HG03575 (cell line): ENCODE data around the gene ARHGEF2.

Experiments used
- ATAC-seq: cut with Tn5 transposase; IDR thresholded peaks from one replicate; pipeline ENCODE4 v1.9.1; 2021; ENCODE audit not compliant: unreplicated experiment, insufficient number of reproducible peaks, low FRiP score; ENCODE audit errors: extremely low read depth

Gene ARHGEF2

DNA sequence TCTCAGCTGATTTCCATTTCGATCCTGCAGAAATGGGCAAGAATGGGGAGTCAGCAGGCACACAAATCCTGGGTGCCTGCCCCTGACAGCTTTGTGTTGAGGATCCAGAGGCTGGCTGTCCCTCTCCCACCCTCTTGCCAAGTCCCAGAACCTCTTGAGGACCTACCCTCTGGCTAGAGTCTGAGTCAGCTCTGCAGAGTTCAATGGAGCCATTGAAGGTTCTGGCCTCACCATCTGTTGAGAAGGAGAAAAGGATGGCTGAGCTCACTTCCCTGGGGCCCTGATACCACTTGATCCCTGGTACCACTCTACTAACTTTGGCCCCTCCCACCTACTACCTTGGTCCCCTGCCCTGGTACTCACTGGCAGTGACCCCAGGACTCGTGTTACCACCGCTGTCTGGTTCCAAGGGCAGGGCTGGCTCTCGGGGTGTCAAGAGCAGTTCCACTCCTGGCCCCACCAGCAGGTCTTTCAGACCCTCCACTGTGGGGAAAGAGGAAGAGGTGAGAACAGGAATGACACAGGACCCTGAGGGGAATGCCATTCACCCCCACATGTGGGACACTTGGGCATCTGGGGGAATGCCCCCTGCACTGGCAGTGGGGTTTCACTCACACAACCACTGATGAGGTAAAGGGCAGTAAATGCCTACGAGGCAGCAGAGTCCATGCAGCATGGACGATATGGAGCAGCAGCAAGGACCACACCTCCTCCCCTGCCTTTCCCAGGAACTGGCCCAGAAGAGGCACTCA lies 26.4 kb downstream of the ARHGEF2 start:
- ATAC-seq = no peak

DNA sequence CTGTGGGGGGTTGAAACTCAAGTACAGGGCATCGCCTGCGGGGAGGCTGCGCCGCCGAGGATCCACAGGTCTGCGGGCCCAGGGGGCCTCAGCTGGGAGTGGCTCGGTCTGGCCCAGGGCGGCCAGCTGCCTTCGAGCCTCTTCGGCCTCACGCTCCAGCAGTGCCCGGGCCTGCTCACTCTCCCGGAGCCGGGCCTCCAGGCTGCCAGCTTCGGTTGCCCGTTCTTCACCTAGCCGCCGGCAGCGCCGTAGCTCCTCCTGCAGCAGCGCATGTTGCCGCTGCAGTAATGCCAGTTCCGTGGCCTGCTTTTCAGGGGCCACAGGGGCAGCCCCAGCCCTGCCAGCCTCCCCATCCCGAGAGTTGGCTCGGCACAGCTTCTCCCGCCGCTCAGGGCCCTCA lies 27.5 kb downstream of the ARHGEF2 start:
- ATAC-seq = no peak

DNA sequence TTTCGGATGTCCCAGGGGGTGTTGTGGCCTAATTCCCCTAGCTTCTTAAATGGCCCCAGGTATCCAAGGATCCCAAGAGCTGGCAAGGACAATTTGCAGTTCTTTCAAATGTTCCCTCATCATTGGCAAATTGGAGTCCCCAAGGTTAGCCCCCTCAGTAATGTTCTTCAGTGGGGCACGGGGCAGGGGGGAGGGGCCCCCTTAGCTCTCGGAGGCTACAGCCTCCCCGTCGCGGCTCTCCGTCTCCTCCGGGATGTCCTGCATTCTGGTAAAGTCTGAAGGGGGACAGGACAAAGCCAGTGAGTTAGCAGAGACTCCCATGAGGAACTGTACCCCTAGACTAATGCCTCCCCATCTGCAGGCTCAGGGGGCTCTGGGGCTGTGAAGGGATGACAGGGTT lies 30.6 kb downstream of the ARHGEF2 start:
- ATAC-seq = no peak

DNA sequence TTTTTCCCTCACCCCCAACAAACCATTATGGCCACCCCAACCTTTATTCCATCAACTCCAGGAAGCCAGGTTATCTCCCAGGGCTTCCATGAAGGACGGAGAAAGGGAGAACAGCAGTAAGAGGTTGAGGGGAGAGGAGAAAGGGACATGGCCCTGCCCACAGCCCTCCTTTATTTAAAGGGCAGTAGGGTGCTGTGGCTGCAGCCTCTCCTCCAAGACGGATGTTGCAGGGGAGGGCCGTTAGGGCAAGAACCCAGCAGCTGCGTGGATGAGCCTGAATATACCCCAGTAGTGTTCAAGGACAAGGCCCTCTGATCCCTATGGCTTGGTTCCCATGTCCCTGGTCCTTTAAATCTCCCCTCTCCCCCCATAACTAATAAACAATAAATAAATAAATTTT lies 31.1 kb downstream of the ARHGEF2 start:
- ATAC-seq = no peak

DNA sequence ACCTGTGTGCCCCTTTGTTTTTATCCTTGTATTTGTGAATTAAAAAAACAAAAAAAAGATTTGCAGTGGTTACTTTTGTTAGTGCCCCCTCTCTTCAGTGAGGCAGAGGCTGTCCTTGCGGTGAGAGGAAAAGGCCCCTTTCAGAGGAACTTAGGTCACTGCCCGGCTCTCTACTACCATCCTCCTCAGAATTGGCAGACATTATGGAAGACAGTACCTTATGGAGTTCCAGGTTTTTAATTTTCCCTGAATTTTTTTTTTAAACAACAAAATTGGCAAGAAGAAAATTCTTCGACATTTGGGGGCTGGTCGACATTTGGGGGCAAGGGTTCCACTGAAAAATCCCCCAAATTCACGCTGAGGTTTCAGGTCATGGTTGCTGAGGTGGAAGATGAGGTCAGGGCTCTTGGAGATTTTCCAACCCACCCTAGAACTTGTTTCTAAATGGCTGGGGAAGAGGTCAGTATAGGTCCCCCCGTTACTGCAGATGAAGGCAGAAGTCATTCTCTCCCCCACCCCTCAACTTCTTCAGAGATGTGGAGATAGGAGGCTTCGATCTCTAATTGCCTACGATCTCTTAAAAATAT lies 31.6 kb downstream of the ARHGEF2 start:
- no peak for ATAC-seq

DNA sequence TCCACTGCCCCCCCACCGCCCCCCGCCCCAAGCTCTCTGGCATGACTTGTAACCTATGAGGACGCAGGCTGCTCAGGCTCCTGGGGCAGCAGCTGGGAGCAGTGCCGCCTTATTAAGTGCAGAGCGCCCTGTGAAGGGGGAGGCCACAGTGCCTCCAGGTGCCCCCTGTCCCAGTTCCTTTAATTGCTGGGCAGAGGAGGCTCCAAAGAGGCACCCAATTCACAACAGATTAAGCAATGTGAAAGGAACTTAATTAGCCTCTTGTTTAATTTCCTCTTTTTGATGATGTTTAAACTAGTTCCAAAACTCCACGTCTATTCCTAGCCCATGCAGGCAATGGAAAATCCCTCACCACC lies 33.9 kb downstream of the ARHGEF2 start:
- no peak for ATAC-seq

DNA sequence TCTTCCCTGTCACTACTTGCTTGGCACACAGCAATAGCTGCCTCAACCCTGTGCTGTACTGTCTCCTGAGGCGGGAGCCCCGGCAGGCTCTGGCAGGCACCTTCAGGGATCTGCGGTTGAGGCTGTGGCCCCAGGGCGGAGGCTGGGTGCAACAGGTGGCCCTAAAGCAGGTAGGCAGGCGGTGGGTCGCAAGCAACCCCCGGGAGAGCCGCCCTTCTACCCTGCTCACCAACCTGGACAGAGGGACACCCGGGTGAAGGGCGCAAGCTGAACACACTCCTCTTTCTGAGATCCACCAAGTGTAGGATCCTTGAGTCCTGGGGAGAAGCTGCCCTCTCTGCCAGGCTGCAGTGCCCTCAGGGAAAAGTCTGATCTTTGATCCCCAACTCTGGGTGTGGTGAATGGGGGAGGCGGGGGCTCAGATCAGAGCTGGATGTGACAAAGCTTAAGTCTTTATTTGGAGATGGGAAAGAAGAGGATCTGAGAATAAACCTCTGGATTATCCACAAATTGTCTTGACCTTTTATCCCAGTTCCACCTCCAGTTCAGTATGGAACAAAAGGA lies 35.7 kb downstream of the ARHGEF2 start:
- no peak for ATAC-seq

DNA sequence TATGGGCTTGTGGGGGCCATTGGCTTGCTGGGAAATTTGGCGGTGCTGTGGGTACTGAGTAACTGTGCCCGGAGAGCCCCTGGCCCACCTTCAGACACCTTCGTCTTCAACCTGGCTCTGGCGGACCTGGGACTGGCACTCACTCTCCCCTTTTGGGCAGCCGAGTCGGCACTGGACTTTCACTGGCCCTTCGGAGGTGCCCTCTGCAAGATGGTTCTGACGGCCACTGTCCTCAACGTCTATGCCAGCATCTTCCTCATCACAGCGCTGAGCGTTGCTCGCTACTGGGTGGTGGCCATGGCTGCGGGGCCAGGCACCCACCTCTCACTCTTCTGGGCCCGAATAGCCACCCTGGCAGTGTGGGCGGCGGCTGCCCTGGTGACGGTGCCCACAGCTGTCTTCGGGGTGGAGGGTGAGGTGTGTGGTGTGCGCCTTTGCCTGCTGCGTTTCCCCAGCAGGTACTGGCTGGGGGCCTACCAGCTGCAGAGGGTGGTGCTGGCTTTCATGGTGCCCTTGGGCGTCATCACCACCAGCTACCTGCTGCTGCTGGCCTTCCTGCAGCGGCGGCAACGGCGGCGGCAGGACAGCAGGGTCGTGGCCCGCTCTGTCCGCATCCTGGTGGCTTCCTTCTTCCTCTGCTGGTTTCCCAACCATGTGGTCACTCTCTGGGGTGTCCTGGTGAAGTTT lies 36.4 kb downstream of the ARHGEF2 start:
- ATAC-seq = no peak

DNA sequence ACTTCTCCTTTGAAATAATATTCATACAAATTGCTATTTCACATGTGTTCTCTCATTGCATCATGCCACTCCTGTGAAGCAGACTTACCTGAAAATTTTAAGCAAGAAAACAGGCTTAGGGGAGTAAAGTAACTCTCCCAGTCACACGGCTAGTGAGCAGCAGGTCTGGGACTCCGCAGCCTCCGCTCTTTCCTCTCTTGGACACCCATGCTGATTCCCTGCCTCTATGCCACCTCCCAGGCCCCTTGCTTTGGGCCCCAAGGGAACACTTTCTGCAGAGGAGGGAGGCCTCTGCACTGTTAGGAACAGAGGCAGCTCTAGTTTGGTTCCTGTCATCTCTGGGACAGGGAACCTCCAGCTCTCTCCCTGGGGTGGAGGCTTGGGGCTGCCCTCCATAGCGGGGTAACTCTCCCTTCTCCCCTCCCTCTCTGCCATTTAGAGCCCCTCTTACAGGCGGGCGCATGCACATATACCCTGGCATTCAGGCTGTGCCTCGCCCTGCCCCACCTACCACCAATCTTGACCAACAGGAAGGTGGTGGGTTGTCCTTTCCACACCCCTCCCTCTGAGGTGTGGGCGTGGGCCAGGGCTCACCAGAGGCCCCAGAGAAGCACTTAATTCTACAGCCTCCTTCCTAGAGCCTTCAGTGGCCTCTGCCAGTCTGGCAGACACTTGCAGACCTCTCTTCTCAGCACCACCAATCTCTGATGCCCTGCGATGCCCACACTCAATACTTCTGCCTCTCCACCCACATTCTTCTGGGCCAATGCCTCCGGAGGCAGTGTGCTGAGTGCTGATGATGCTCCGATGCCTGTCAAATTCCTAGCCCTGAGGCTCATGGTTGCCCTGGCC lies 37.1 kb downstream of the ARHGEF2 start, which contains the start of gene RXFP4:
TSS of gene RXFP4 (plus strand) at position 646 of the 852 bp plus-strand sequence. CDS start at position 718, 72 bp downstream.
- ATAC-seq = no peak

DNA sequence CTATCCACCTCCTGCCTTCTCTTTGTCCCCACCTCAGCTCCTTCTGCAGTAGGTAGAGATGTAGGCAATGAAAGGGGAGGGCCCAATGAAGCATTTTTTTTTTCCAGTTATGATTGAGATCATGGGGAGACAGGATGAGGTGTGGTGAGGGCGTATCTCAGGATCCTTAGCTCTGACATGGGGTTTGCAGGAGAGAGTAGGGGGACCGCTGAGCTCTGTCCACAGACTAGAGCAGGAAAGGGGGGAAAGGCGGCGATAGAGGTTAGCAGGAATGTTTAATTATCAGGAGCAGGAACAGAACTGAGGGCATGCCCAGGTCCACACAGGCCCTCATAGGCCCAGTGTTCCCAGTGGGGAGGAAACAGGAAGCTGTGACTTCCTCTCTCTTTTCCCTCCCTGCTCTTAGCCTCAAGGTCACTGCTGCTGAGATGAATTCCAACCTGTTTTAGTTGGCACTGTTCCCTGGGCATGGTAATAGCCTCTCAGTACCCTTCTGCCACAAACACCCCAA lies 37.8 kb downstream of the ARHGEF2 start:
- ATAC-seq = no peak

DNA sequence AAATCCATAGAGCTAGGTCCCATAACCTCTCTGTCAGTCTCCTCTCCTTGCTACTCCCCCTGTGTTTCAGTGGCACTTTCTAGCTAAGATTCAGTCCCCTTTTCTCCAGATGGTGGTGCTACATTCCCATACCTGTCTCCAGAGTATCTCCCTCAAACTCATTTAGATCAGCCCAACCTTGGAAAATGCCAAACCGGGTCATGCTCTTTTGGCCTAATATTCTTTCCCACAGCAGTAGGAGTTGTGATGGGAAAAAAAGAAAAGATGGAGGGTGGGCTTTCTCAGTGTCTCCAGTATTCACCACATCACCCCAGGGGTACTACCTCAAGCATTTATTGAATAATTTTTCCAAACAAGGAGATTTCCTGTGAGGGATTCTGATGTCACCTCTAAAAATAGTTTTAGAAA lies 40.1 kb downstream of the ARHGEF2 start:
- no peak for ATAC-seq

DNA sequence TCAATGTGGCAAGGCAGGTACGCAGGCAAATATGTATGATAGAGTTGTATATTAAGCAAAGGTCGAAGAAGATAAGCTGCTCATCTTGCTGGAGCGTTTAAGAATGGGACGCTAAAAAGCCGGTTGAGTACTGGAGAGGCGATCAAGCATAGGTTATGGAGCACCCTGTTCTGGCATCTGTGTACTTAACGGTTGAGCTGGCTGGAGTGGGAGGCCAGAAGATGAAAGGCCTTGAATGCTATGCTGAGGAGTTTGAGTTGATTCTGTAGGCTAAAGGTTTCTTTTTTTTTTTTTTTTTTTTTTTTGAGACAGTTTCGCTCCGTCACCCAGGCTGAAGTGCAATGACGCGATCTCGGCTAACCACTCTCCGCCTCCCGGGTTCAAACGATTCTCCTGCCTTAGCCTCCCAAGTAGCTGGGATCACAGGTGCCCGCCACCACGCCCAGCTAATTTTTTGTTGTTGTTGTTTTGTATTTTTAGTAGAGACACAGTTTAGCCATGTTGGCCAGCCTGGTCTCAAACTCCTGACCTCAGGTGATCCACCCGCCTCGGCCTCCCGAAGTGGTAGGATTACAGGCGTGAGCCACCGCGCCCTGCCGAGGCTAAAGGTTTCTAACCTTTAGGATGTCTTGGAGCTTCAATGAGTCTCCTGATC lies 43.3 kb downstream of the ARHGEF2 start:
- no peak for ATAC-seq

DNA sequence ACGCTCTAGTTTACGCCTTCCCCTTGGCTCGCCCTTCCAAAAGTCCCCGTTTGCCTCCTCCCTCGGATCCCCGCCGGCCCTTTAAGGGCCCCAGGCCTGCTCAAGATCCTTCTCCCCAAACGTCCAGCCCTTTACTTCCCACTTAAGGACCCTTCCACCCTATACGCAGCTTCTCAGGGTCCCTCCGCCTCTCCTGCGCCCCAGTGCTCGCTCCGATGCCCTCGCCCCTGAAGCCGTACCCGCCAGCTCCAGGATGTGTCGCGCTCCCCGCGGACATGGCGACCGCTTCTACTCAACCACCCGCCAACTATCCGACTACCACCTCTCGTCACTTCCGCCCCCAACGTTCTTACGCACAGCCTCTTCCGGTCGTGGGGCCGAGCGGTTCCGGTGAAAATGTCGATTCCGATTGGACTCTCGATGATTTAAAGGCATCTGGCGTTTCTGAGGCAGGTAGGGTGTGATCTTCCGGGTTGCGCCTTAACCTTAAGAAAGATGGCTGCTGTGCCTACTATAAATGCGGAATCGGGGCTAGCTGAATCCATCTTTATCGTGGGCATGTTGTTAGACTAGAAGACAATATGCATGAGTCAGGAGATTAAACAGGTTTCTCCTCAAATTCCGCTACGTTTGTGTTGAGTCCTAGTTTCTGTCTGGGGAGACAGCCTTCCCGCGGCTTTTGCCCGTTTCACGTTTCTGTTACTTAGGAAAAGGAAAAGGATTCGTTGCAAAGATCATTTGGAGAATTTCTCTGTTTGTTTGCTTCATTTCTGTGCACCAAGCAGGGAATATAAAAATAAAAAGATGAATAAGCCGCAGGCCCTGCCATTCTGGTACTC lies 44.0 kb downstream of the ARHGEF2 start, which contains the start of gene KHDC4:
TSS of gene KHDC4 (minus strand) at position 317 of the 839 bp plus-strand sequence. CDS start at position 277, 40 bp downstream.
- peak; percentile 45 for ATAC-seq

DNA sequence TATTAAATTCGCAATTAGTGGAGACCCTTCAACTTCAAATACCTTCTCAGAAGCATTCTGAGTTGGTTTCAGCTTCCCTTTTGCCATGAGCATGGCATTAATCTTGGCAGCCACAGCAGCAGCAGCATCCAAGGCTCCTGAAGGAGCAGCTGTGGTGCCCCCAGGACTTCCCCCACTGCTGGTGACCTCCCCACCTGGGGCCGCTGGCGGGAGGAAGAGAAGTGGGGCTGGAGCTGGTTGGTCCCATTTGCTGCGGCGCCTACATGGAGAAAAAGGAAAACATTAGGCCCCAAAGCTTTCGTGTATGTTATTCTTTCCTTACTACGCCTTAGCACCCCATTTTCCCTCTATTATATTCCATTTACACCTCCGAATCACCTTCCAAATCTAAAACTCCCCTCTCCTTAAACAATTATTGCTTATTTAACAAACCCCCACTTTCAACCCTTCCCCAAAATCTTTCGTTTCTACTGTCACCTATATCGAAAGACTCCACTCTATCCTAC lies 44.7 kb downstream of the ARHGEF2 start:
- ATAC-seq = no peak

DNA sequence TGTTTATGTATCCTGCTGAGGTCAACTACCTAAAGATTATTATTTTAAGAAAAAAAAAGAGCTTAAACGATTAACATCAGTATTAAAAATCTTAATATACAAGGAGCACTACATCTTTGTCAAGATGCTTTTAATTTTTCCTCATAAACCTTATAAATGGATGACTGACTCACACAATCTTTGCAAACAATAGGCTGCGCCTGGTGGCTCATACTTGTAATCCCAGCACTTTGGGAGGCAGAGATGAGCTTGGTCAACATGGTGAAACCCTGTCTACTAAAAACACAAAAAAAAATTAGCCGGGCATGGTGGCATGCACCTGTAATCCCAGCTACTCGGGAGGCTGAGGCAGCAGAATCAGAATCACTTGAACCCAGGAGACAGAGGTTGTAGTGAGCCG lies 45.9 kb downstream of the ARHGEF2 start:
- no peak for ATAC-seq

DNA sequence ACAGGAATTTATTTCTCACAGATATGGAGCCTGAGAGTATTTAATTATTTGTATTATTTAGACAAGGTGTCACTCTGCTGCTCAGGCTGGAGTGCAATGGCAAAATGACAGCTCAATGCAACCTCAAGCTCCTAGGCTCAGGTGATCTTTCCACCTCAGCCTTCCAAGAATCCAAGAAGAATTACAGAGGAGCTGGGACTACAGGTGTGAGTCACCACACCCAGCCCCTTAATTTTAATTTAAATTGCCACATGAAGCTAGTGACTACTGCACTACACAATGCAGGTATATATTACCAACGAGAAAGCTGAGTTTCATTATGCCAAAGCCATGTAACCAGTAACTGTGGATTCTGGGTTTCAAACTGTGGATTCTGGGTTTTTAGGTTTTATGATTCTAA lies 46.3 kb downstream of the ARHGEF2 start:
- ATAC-seq = no peak

DNA sequence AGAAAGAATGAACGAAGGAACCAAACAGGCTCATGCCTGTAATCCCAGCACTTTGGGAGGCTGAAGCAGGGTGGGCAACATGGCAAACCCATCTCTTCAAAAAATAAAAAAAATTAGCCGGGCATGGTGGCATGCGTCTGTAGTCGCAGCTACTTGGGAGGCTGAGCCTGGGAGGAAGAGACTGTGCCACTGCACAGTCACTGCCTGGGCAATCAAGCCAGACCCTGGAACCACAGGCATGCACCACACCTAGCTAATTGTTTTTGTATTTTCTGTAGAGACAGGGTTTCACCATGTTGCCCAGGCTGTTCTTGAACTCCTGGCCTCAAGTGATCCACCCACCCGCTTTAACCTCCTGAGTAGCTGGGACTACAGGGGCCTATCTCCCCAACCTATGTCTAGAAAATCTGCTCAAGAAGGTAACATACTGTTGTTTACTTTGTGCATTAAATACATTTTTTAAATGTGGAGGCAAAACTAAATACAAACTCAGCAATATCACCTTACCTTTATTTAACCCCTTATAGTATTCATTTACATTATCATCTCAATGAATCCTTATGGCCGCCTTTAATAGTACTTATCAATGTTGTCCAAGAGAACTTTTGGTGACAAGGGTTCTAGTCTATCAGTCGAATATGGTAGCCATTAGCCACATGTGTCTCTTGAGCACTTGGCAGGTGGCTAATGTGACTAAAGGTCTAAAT lies 46.9 kb downstream of the ARHGEF2 start:
- no peak for ATAC-seq
